Fibroblast of skin of back (primary cell): ENCODE measurements around the gene CISD3.

Experiments used
- DNase-seq: peaks from one replicate; pipeline ENCODE4 v3.0.0-alpha.2; 2013

CISD3 gene

DNA sequence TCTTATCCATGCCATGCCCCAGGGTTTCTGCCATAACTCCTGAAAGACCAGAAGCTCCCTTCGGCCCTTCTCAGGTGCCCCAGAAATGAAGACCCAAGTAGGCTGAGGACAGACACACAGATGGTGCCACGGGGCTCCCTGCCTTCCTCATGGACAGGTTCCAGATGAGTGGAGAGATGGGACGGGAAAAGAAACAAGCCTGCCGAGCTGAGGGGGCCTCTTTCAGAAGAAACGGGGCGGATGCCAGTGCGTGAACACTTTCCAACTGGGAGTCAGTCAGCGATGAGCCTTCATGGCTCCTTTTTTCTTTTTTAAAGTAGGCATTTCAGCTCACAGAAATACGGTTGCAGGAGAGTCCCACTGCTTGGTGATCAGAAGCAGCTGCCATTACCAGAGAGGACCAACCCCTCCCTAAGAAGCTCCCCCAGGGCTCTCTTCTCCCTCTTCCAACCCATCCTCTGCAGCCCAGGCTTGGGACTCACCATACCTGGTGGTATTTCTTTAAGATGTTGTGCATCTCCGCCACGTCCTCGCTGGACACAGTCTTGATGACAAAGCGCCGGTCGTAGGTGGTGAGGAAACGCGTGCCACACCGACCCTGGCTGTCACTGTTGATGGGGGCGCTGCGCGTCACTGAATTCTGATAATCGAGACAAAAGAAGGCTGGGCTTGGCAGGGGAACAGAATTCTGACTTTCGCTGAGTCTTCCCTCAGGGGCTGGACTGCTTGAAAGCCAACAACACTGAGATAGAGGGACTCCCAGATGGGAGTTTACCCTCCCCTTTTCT is 50.0 kb downstream of the CISD3 start:
- no peak for DNase-seq

DNA sequence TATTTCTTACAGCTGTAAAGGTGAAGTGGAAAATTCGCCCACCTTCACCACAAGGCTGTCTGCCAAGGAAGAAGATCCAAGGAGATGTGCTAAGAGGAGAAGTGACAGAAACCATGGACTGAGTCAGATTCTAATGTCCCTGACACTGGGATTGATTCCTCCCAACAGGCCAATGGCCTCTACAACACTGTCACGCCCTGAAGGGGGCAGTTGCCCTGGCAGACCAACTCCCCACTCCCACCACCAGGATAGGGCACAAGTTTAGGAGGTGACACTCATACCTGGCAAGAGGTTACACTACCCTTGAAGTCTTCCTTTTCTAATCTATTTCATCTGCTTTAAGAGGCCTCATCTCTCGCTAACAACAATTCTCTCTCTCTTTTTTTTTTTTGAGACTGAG is 53.1 kb downstream of the CISD3 start:
- no peak for DNase-seq
